ENCODE measurements around the gene CEP97. TPM values are rescaled to one million over a fixed set of nuclear protein-coding genes. Genes with fewer than 3 reads are reported as not detected.

Gene CEP97
- polyA plus RNA-seq, 4 donors = 11.8 to 18.3 (median 14.7) TPM

- no peak for DNase-seq (ENCODE audit: low read depth in 4 of 4, low spot score in 2 of 4)
Measured at GRCh38 chr3:101811875-101812274, 87.5 kb downstream of the CEP97 start.

GRCh38 chr3:101812895-101813294 is 88.5 kb downstream of the CEP97 start:
- DNase-seq (ENCODE audit: low read depth in 4 of 4, low spot score in 2 of 4) = no peak

- no peak for DNase-seq (ENCODE audit: low read depth in 4 of 4, low spot score in 2 of 4)
Measured at GRCh38 chr3:101813817-101814440, 89.5 kb downstream of the CEP97 start.

GRCh38 chr3:101814835-101815234 is 90.4 kb downstream of the CEP97 start:
- no peak for DNase-seq (ENCODE audit: low read depth in 4 of 4, low spot score in 2 of 4)

- DNase-seq (ENCODE audit: low read depth in 4 of 4, low spot score in 2 of 4) = no peak
Measured at GRCh38 chr3:101816215-101817149, 92.1 kb downstream of the CEP97 start.

- DNase-seq (ENCODE audit: low read depth in 4 of 4, low spot score in 2 of 4) = no peak
Measured at GRCh38 chr3:101817992-101818391, 93.6 kb downstream of the CEP97 start.

- no peak for DNase-seq (ENCODE audit: low read depth in 4 of 4, low spot score in 2 of 4)
Measured at GRCh38 chr3:101819649-101820206, 95.3 kb downstream of the CEP97 start.

Other genes starting within 250 kb of the CEP97 start
- 10 to 100 TPM; 72.0 to 86.6 (median 73.0) TPM for gene SENP7, start 211.4 kb upstream of the CEP97 start, polyA plus RNA-seq (ENCODE audit: insufficient read length in 4 of 4)
- 10 to 100 TPM; 27.3 to 38.8 (median 34.1) TPM for gene TRMT10C, start 162.7 kb upstream of the CEP97 start, polyA plus RNA-seq (ENCODE audit: insufficient read length in 4 of 4)
- 100 to 1,000 TPM; 186 to 227 (median 206) TPM for gene PCNP, start 150.4 kb upstream of the CEP97 start, polyA plus RNA-seq (ENCODE audit: insufficient read length in 4 of 4)
- 10 to 100 TPM; 20.8 to 26.0 (median 22.8) TPM for gene ZBTB11, start 47.5 kb upstream of the CEP97 start, polyA plus RNA-seq (ENCODE audit: insufficient read length in 4 of 4)
- gene RPL24, start 37.9 kb upstream of the CEP97 start, polyA plus RNA-seq (ENCODE audit: insufficient read length in 4 of 4) = 1,000 to 10,000 TPM; 1,327 to 1,856 (median 1,596) TPM
- 1 to 10 TPM; 5.4 to 7.8 (median 6.6) TPM for gene NXPE3, start 54.6 kb downstream of the CEP97 start, polyA plus RNA-seq (ENCODE audit: insufficient read length in 4 of 4)
- 10 to 100 TPM in 3 of 4 donors, 1 to 10 TPM in 1; 3.6 to 12.7 (median 11.2) TPM for gene NFKBIZ, start 124.9 kb downstream of the CEP97 start, polyA plus RNA-seq (ENCODE audit: insufficient read length in 4 of 4)